ENCODE measurements around the gene DOCK3.

DOCK3 gene

GRCh38 chr3:51373658-51374421 is 699.1 kb downstream of the DOCK3 start:
- no peak for ATAC-seq
- TF ChIP-seq ZNF70 (CRISPR knock-in tag; IDR thresholded peaks at IDR 0.05) (no peak), OSR1 (CRISPR knock-in tag; IDR thresholded peaks at IDR 0.05) (no peak), ZFP3 (CRISPR knock-in tag; IDR thresholded peaks at IDR 0.05) (no peak), ISL1 (CRISPR knock-in tag; IDR thresholded peaks at IDR 0.05) (no peak), RARB (CRISPR knock-in tag; IDR thresholded peaks at IDR 0.05) (no peak), TSHZ2 (CRISPR knock-in tag; IDR thresholded peaks at IDR 0.05) (no peak), BACH2 (CRISPR knock-in tag; IDR thresholded peaks at IDR 0.05; ENCODE audit: borderline replicate concordance) (no peak), POU6F1 (CRISPR knock-in tag; IDR thresholded peaks at IDR 0.05; ENCODE audit: borderline replicate concordance, low read depth) (no peak), ZNF565 (CRISPR knock-in tag; conservative IDR thresholded peaks at IDR 0.05; ENCODE audit: low read depth) (no peak), PPARA (CRISPR knock-in tag; IDR thresholded peaks at IDR 0.05; ENCODE audit: borderline replicate concordance) (no peak), ZNF8 (CRISPR knock-in tag; IDR thresholded peaks at IDR 0.05) (no peak), TCF4 (CRISPR knock-in tag; IDR thresholded peaks at IDR 0.05; ENCODE audit: borderline replicate concordance) (no peak), PATZ1 (CRISPR knock-in tag; IDR thresholded peaks at IDR 0.05; ENCODE audit: borderline replicate concordance) (no peak), TOX (CRISPR knock-in tag; IDR thresholded peaks at IDR 0.05; ENCODE audit: borderline replicate concordance) (no peak), ZC3H10 (CRISPR knock-in tag; IDR thresholded peaks at IDR 0.05) (no peak), CSRNP3 (CRISPR knock-in tag; IDR thresholded peaks at IDR 0.05) (no peak), CREB5 (CRISPR knock-in tag; IDR thresholded peaks at IDR 0.05; ENCODE audit: low read depth) (no peak), ZFP30 (CRISPR knock-in tag; IDR thresholded peaks at IDR 0.05) (no peak), ARNTL (CRISPR knock-in tag; IDR thresholded peaks at IDR 0.05; ENCODE audit: borderline replicate concordance, low read depth) (no peak), CSDC2 (CRISPR knock-in tag; IDR thresholded peaks at IDR 0.05) (no peak)

GRCh38 chr3:51374456-51374855 is 699.7 kb downstream of the DOCK3 start:
- no peak for ATAC-seq
- TF ChIP-seq ZFP3 (CRISPR knock-in tag; IDR thresholded peaks at IDR 0.05) (no peak), TCF4 (CRISPR knock-in tag; IDR thresholded peaks at IDR 0.05; ENCODE audit: borderline replicate concordance) (no peak), ZNF8 (CRISPR knock-in tag; IDR thresholded peaks at IDR 0.05) (no peak), ARNTL (CRISPR knock-in tag; IDR thresholded peaks at IDR 0.05; ENCODE audit: borderline replicate concordance, low read depth) (no peak), CREB5 (CRISPR knock-in tag; IDR thresholded peaks at IDR 0.05; ENCODE audit: low read depth) (no peak), OSR1 (CRISPR knock-in tag; IDR thresholded peaks at IDR 0.05) (no peak), TSHZ2 (CRISPR knock-in tag; IDR thresholded peaks at IDR 0.05) (no peak), PPARA (CRISPR knock-in tag; IDR thresholded peaks at IDR 0.05; ENCODE audit: borderline replicate concordance) (no peak), CSRNP3 (CRISPR knock-in tag; IDR thresholded peaks at IDR 0.05) (no peak), RARB (CRISPR knock-in tag; IDR thresholded peaks at IDR 0.05) (no peak), CSDC2 (CRISPR knock-in tag; IDR thresholded peaks at IDR 0.05) (no peak), ISL1 (CRISPR knock-in tag; IDR thresholded peaks at IDR 0.05) (no peak), ZFP30 (CRISPR knock-in tag; IDR thresholded peaks at IDR 0.05) (no peak), ZNF565 (CRISPR knock-in tag; conservative IDR thresholded peaks at IDR 0.05; ENCODE audit: low read depth) (no peak), BACH2 (CRISPR knock-in tag; IDR thresholded peaks at IDR 0.05; ENCODE audit: borderline replicate concordance) (no peak)
